HepG2 (cell line): ENCODE data around the gene CRYBA1. TPM values are rescaled to one million over a fixed set of nuclear protein-coding genes. Genes with fewer than 3 reads are reported as not detected.

Experiments
- CCAR2 ChIP-seq: fragments of 200-400 bp; formaldehyde crosslinking; optimal IDR thresholded peaks from 2 replicates; pipeline ENCODE3; 2018; ENCODE audit warnings: low read depth, mild to moderate bottlenecking, low read length, moderate library complexity
- CHD2 ChIP-seq: IDR thresholded peaks from 2 replicates; pipeline ENCODE4 v1.6.1; 2011; ENCODE audit warnings: low read depth, low read length, improper control_type of control experiment
- CHD4 ChIP-seq: fragments of 200-600 bp; sonication (generic); IDR thresholded peaks from 2 replicates; pipeline ENCODE4 v1.7.0; 2017; ENCODE audit warnings: mild to moderate bottlenecking, low read length, borderline replicate concordance
- EHMT2 ChIP-seq: fragments of 200-600 bp; sonication (generic); IDR thresholded peaks from 2 replicates; pipeline ENCODE4 v1.7.0; 2017; ENCODE audit warnings: antibody characterized with exemption, low read depth, low read length, borderline replicate concordance
- KLF11 ChIP-seq: IDR thresholded peaks from 2 replicates; pipeline ENCODE4 v1.6.1; 2016; ENCODE audit warnings: missing compliant biosample characterization
- NFIB ChIP-seq: sonication (generic); formaldehyde crosslinking; IDR thresholded peaks from 2 replicates; pipeline ENCODE4 v1.9.0; 2021; ENCODE audit warnings: missing genetic modification reagents, mild to moderate bottlenecking, borderline replicate concordance
- SMAD9 ChIP-seq: sonication (generic); formaldehyde crosslinking; IDR thresholded peaks from 2 replicates; pipeline ENCODE4 v1.5.1; 2020; ENCODE audit warnings: mild to moderate bottlenecking, missing genetic modification reagents
- TP53 ChIP-seq: sonication (generic); formaldehyde crosslinking; conservative IDR thresholded peaks from 2 replicates; pipeline ENCODE4 v1.4.0; 2020; ENCODE audit warnings: missing genetic modification reagents
- U2AF2 ChIP-seq: fragments of 200-400 bp; formaldehyde crosslinking; IDR thresholded peaks from 2 replicates; pipeline ENCODE4 v1.6.1; 2017; ENCODE audit warnings: low read depth, mild to moderate bottlenecking, low read length
- ZFAT ChIP-seq: sonication (generic); formaldehyde crosslinking; conservative IDR thresholded peaks from 2 replicates; pipeline ENCODE4 v1.8.1; 2023; ENCODE audit warnings: missing genetic modification reagents, inconsistent platforms
- ZNF12 ChIP-seq: sonication (generic); formaldehyde crosslinking; IDR thresholded peaks from 2 replicates; pipeline ENCODE4 v1.5.0; 2020; ENCODE audit warnings: missing genetic modification reagents
- ZNF3 ChIP-seq: IDR thresholded peaks from 2 replicates; pipeline ENCODE4 v1.7.0; 2017; ENCODE audit warnings: inconsistent platforms
- ZNF326 ChIP-seq: sonication (generic); formaldehyde crosslinking; IDR thresholded peaks from 2 replicates; pipeline ENCODE4 v1.4.0; 2020; ENCODE audit warnings: missing genetic modification reagents, borderline replicate concordance
- ZNF354B ChIP-seq: sonication (generic); formaldehyde crosslinking; IDR thresholded peaks from 2 replicates; pipeline ENCODE4 v1.8.0; 2022; ENCODE audit warnings: mild to moderate bottlenecking, missing genetic modification reagents
- ZNF460 ChIP-seq: sonication (generic); formaldehyde crosslinking; IDR thresholded peaks from 2 replicates; pipeline ENCODE4 v1.5.1; 2020; ENCODE audit warnings: missing genetic modification reagents, mild to moderate bottlenecking, borderline replicate concordance
- ZNF556 ChIP-seq: sonication (generic); formaldehyde crosslinking; IDR thresholded peaks from 2 replicates; pipeline ENCODE4 v1.4.0; 2020; ENCODE audit warnings: mild to moderate bottlenecking, missing genetic modification reagents, borderline replicate concordance
- ZNF776 ChIP-seq: sonication (generic); formaldehyde crosslinking; IDR thresholded peaks from 2 replicates; pipeline ENCODE4 v1.4.0; 2020; ENCODE audit warnings: mild to moderate bottlenecking, missing genetic modification reagents
- ZZZ3 ChIP-seq: sonication (generic); formaldehyde crosslinking; IDR thresholded peaks from 2 replicates; pipeline ENCODE4 v1.4.0; 2020; ENCODE audit warnings: missing genetic modification reagents, mild to moderate bottlenecking, borderline replicate concordance
- polyA plus RNA-seq, 8 experiments: library from polyadenylated mRNA; depleted of rRNA in 3 of 8; stranded (reverse) in 7 of 8; unstranded in 1 of 8; fragments of >200 nt; fragmentation: Illumina TruSeq in 4 of 8; extraction: Trizol in 4 of 8; gene quantifications; 2 replicates each; pipeline versions ENCODE4 v1.2.1 to v1.2.3, GENCODE V29; 2011 to 2016; ENCODE audit warnings: low read depth in 4 of 8, missing spikeins in 1 of 8, mixed read lengths in 1 of 8; ENCODE audit not compliant: insufficient read depth in 1 of 8
- total RNA-seq, 5 experiments: library from RNA; depleted of rRNA; stranded (reverse); fragments of >200 nt; fragmentation: Illumina TruSeq; extraction: Trizol; gene quantifications; 2 replicates each; pipeline ENCODE4 v1.2.3, GENCODE V29; 2016; ENCODE audit warnings: low read depth in 1 of 5
- TF ChIP-seq, protein P1 (sequence below): sonication (generic); formaldehyde crosslinking; IDR thresholded peaks from 2 replicates; pipeline ENCODE4 v1.8.0; 2022; ENCODE audit warnings: missing genetic modification reagents, mild to moderate bottlenecking, borderline replicate concordance
- TF ChIP-seq, protein P2 (sequence below): sonication (generic); formaldehyde crosslinking; IDR thresholded peaks from 2 replicates; pipeline ENCODE4 v1.4.0; 2020; ENCODE audit warnings: missing genetic modification reagents
- TF ChIP-seq, protein P3 (sequence below): sonication (generic); formaldehyde crosslinking; IDR thresholded peaks from 2 replicates; pipeline ENCODE4 v1.4.0; 2020; ENCODE audit warnings: mild to moderate bottlenecking, missing genetic modification reagents
- TF ChIP-seq, protein P4 (sequence below): sonication (generic); formaldehyde crosslinking; IDR thresholded peaks from 2 replicates; pipeline ENCODE4 v1.4.0; 2020; ENCODE audit warnings: missing genetic modification reagents
- TF ChIP-seq, protein P5 (sequence below): sonication (generic); formaldehyde crosslinking; IDR thresholded peaks from 2 replicates; pipeline ENCODE4 v1.5.0; 2020; ENCODE audit warnings: mild to moderate bottlenecking, missing genetic modification reagents, borderline replicate concordance

The CRYBA1 gene
- total and polyA plus RNA-seq, 2 of the 13 experiments (the other 11 are each of a cell fraction or from before 2014, with no cell fraction given), result not detected

DNA sequence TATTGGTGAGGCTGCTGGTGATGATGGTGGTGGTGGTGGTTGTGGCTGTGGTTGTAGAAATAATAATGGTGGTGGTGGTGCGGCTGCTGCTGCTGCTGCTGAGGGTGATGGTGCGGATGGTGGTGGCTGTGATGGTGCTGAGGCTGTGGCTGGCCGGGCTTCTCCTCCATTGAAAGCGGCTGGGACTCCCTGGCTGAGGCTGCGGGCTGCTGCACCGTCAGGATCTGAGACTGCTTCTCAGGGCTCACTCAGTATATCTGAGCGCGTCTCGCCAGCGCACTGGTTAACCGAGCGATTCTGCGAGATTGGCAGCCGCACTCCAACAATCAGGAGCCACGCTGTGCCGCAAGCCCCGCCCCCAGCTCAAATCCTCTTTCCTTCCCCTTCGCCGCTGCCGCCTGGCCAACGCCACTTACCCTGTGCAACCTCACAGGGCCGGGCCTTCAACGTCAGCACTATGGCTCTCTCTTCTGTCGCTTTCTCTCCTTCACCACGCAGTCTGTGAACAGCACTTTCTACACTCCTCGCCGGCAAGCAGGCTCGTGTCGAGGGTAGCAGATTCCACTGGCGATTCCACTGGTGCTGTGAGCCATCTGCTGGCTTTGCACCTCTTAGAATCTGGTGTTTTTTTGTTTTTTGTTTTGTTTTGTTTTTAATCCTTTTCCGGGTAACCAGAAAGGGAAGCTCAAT is 47.4 kb downstream of the CRYBA1 start, which contains the start of gene NUFIP2 (continued):
- TF ChIP-seq CHD2, result no peak
- no peak for TF ChIP-seq SMAD9
- TF ChIP-seq NFIB (CRISPR knock-in tag), result no peak
- TF ChIP-seq, protein P1, sequence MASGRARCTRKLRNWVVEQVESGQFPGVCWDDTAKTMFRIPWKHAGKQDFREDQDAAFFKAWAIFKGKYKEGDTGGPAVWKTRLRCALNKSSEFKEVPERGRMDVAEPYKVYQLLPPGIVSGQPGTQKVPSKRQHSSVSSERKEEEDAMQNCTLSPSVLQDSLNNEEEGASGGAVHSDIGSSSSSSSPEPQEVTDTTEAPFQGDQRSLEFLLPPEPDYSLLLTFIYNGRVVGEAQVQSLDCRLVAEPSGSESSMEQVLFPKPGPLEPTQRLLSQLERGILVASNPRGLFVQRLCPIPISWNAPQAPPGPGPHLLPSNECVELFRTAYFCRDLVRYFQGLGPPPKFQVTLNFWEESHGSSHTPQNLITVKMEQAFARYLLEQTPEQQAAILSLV (CRISPR knock-in tag), result no peak
- TF ChIP-seq ZNF460 (CRISPR knock-in tag), result no peak
- TF ChIP-seq U2AF2, result no peak
- TF ChIP-seq, protein P2, sequence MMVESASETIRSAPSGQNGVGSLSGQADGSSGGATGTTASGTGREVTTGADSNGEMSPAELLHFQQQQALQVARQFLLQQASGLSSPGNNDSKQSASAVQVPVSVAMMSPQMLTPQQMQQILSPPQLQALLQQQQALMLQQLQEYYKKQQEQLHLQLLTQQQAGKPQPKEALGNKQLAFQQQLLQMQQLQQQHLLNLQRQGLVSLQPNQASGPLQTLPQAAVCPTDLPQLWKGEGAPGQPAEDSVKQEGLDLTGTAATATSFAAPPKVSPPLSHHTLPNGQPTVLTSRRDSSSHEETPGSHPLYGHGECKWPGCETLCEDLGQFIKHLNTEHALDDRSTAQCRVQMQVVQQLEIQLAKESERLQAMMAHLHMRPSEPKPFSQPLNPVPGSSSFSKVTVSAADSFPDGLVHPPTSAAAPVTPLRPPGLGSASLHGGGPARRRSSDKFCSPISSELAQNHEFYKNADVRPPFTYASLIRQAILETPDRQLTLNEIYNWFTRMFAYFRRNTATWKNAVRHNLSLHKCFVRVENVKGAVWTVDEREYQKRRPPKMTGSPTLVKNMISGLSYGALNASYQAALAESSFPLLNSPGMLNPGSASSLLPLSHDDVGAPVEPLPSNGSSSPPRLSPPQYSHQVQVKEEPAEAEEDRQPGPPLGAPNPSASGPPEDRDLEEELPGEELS (CRISPR knock-in tag), result peak; percentile 33; the same call in 1 of the 2 replicates
- TF ChIP-seq ZFAT (CRISPR knock-in tag), result peak; percentile 99
- no peak for TF ChIP-seq CCAR2
- no peak for TF ChIP-seq CHD4
- TF ChIP-seq, protein P3, sequence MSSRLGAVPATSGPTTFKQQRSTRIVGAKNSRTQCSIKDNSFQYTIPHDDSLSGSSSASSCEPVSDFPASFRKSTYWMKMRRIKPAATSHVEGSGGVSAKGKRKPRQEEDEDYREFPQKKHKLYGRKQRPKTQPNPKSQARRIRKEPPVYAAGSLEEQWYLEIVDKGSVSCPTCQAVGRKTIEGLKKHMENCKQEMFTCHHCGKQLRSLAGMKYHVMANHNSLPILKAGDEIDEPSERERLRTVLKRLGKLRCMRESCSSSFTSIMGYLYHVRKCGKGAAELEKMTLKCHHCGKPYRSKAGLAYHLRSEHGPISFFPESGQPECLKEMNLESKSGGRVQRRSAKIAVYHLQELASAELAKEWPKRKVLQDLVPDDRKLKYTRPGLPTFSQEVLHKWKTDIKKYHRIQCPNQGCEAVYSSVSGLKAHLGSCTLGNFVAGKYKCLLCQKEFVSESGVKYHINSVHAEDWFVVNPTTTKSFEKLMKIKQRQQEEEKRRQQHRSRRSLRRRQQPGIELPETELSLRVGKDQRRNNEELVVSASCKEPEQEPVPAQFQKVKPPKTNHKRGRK, result peak; percentile 48; the same call in 1 of the 2 replicates
- TF ChIP-seq ZNF556 (CRISPR knock-in tag), result 0 out of 2 replicates have a peak, but pooled peaks have one; percentile 29
- TF ChIP-seq ZNF12 (CRISPR knock-in tag), result no peak; the same call in 1 of the 2 replicates
- no peak for TF ChIP-seq ZNF3
- TF ChIP-seq KLF11 (CRISPR knock-in tag), result no peak
- TF ChIP-seq, protein P4, sequence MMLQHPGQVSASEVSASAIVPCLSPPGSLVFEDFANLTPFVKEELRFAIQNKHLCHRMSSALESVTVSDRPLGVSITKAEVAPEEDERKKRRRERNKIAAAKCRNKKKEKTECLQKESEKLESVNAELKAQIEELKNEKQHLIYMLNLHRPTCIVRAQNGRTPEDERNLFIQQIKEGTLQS (CRISPR knock-in tag), result no peak
- TF ChIP-seq, protein P5, sequence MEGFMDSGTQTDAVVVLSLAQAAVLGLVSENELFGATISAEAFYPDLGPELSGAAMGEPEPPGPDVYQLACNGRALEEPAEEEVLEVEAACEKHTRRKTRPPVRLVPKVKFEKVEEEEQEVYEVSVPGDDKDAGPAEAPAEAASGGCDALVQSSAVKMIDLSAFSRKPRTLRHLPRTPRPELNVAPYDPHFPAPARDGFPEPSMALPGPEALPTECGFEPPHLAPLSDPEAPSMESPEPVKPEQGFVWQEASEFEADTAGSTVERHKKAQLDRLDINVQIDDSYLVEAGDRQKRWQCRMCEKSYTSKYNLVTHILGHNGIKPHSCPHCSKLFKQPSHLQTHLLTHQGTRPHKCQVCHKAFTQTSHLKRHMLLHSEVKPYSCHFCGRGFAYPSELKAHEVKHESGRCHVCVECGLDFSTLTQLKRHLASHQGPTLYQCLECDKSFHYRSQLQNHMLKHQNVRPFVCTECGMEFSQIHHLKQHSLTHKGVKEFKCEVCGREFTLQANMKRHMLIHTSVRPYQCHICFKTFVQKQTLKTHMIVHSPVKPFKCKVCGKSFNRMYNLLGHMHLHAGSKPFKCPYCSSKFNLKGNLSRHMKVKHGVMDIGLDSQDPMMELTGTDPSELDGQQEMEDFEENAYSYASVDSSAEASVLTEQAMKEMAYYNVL, result peak; percentile 27; the same call in 1 of the 2 replicates
- TF ChIP-seq ZNF326 (CRISPR knock-in tag), result no peak
- 0 out of 2 replicates have a peak, but pooled peaks have one; percentile 33 for TF ChIP-seq ZNF354B
- TF ChIP-seq TP53 (CRISPR knock-in tag), result no peak
- TF ChIP-seq ZZZ3, result no peak
- TF ChIP-seq ZNF776 (CRISPR knock-in tag), result 0 out of 2 replicates have a peak, but pooled peaks have one; percentile 24
- no peak for TF ChIP-seq EHMT2
